MM.1S (cell line): ENCODE measurements around the gene PRM3.

Source experiments
- EZH2 ChIP-seq: fragments of 300-600 bp; sonication (generic); optimal IDR thresholded peaks from 2 replicates; pipeline ENCODE3; 2017; ENCODE audit warnings: low read depth, mild to moderate bottlenecking, antibody characterized with exemption, low read length, mixed read lengths
- TF ChIP-seq, protein P1 (sequence below): fragments of 300-600 bp; sonication (generic); IDR thresholded peaks from 2 replicates; pipeline ENCODE4 v1.5.1; 2016; ENCODE audit warnings: antibody characterized with exemption, low read length, mixed read lengths

GRCh38 chr16:11307639-11308492 lies 34.4 kb upstream of the PRM3 start:
- TF ChIP-seq, protein P1, sequence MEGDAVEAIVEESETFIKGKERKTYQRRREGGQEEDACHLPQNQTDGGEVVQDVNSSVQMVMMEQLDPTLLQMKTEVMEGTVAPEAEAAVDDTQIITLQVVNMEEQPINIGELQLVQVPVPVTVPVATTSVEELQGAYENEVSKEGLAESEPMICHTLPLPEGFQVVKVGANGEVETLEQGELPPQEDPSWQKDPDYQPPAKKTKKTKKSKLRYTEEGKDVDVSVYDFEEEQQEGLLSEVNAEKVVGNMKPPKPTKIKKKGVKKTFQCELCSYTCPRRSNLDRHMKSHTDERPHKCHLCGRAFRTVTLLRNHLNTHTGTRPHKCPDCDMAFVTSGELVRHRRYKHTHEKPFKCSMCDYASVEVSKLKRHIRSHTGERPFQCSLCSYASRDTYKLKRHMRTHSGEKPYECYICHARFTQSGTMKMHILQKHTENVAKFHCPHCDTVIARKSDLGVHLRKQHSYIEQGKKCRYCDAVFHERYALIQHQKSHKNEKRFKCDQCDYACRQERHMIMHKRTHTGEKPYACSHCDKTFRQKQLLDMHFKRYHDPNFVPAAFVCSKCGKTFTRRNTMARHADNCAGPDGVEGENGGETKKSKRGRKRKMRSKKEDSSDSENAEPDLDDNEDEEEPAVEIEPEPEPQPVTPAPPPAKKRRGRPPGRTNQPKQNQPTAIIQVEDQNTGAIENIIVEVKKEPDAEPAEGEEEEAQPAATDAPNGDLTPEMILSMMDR: no peak
- TF ChIP-seq EZH2: no peak
